Measurements from ENCODE around the gene MTOR.

- no peak for TF ChIP-seq CTCF (IDR thresholded peaks at IDR 0.05)
- no peak for TF ChIP-seq POLR2A (IDR thresholded peaks at IDR 0.05)
Measured at GRCh38 chr1:11184973-11185372, 77.4 kb downstream of the MTOR start.
